NB4 (cell line): ENCODE data around the gene GSTCD.
"Not testable (repeated sequence)": the region's sequence is repeated elsewhere in the genome, so short reads cannot be mapped to it uniquely, and the experiment has no call there.

Experiments
- DNase-seq: peaks from one replicate; pipeline ENCODE4 v3.0.0; 2010; ENCODE audit warnings: low read depth
- H3K4me3 ChIP-seq: one replicate; pipeline ENCODE4 v1.5.1; 2011; ENCODE audit warnings: mild to moderate bottlenecking, low read depth, low read length, moderate library complexity
- CTCF ChIP-seq: IDR thresholded peaks from one replicate; pipeline ENCODE4 v1.5.1; 2012; ENCODE audit warnings: low read depth, low read length
- MAX ChIP-seq: IDR thresholded peaks from 2 replicates; pipeline ENCODE4 v1.6.1; 2011; ENCODE audit warnings: low read depth, low read length
- MYC ChIP-seq: IDR thresholded peaks from 2 replicates; pipeline ENCODE4 v1.6.1; 2011; ENCODE audit warnings: low read depth, low read length
- POLR2A ChIP-seq: IDR thresholded peaks from 2 replicates; pipeline ENCODE4 v1.6.1; 2011; ENCODE audit warnings: mild to moderate bottlenecking; ENCODE audit not compliant: insufficient read length; ENCODE audit errors: extremely low read depth

Gene GSTCD

GRCh38 chr4:105686571-105686970 lies 22.0 kb upstream of the GSTCD start:
- no peak for TF ChIP-seq CTCF
- no peak for TF ChIP-seq MAX
- TF ChIP-seq POLR2A: no peak
- no peak for TF ChIP-seq MYC
- DNase-seq: no peak
- H3K4me3 ChIP-seq: no peak overlapping the region

- H3K4me3 ChIP-seq, DNase-seq: not testable (repeated sequence)
Observed at GRCh38 chr4:105694812-105695211, 13.8 kb upstream of the GSTCD start.

- not testable (repeated sequence) for H3K4me3 ChIP-seq, DNase-seq
Observed at GRCh38 chr4:105695832-105696231, 12.8 kb upstream of the GSTCD start.

- no peak overlapping the region for H3K4me3 ChIP-seq
- TF ChIP-seq MYC (no peak), POLR2A (no peak), CTCF (no peak), MAX (no peak)
- DNase-seq: no peak
Observed at GRCh38 chr4:105698607-105699006, 10.0 kb upstream of the GSTCD start.

GRCh38 chr4:105707782-105708180 lies 803 bp upstream of the GSTCD start:
- no peak for DNase-seq
- TF ChIP-seq MYC: no peak
- TF ChIP-seq POLR2A: no peak
- TF ChIP-seq CTCF: no peak
- TF ChIP-seq MAX: 0 out of 2 replicates have a peak, but pooled peaks have one; percentile 28
- peak overlapping the region; percentile 100 for H3K4me3 ChIP-seq

GRCh38 chr4:105709081-105709450 lies 482 bp downstream of the GSTCD start:
- peak overlapping the region; percentile 100 for H3K4me3 ChIP-seq
- TF ChIP-seq POLR2A (no peak), MAX (no peak), CTCF (no peak), MYC (no peak)
- DNase-seq: peak; percentile 57

- TF ChIP-seq MYC: no peak
- DNase-seq: no peak
- H3K4me3 ChIP-seq: peak overlapping the region; percentile 100
Observed at GRCh38 chr4:105710012-105710600, 1.5 kb downstream of the GSTCD start.

- H3K4me3 ChIP-seq: no peak overlapping the region
- no peak for DNase-seq
- TF ChIP-seq CTCF (no peak), MAX (no peak), POLR2A (no peak), MYC (no peak)
Observed at GRCh38 chr4:105710678-105711077, 2.1 kb downstream of the GSTCD start.
